Aortic smooth muscle cell (primary cell): Measurements from ENCODE around the gene UNC5A. TPM values are rescaled to one million over a fixed set of nuclear protein-coding genes. Genes with fewer than 3 reads are reported as not detected.

Source experiments
- total RNA-seq: library from RNA; depleted of rRNA; stranded (reverse); fragments of >200 nt; gene quantifications from 2 replicates; pipeline ENCODE4 v1.2.3, GENCODE V29; 2014

The UNC5A gene
- 0.12 and 0.40 TPM in 2 replicates for total RNA-seq

DNA sequence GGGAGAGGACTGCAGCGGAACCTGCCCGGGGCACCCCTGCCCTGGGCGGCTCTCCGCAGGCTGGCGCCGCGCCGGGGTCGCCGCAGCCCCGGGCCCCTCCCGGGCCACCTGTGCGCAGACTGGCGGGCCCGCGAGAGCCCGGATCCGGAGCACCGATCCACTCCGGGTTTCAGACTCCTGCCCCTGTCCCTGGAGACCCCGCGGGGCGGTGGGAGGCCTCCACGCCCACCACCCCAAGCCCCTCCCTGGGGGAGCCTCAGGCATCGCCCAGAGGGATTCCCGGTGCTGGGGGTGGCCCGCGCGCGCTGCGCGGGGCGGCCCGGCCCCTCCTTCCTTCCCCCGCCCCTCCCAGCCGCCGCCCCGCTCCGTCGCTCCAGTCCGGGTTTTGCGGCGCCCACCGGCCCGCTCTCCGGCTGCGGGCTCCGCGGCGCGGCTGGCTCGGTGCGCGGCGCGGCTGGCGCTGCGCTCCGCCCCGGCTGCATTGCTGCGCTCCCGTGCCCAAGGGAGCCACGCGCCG, at the start of gene UNC5A:
Gene UNC5A (plus strand): TSS at position 479 of the 517 bp plus-strand sequence. CDS start 192 bp downstream, outside the sequence.

DNA sequence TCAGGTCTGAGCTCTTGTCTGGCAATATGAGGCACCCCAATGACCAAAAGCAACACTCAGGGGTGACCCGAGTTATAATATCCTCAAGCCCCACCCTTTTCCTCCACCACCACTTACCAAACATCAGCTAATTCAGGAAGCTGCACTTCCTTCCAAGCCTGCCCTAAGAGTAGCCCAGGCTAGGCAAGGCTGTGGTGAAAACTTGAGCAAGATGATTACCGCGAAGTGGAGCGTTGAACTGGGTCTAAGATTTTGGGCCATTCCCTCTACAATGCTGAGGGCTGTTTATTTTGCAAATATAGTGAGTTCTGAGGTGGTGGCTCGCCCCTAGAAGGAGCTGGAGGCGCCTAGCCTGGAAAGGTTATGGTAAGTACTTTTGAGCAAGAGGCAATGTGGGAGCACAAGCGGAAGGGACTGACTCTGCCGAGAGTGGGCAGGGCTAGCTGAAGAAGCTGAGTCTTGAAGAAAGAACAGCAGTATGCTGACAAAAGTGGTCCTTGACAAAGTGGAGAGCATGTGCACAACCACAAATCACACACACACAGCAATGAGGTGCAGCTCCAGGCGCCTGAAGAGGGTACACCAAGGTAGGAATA, 89.0 kb downstream of the UNC5A start, which contains the start of gene HK3:
Gene HK3 (minus strand): TSS at position 51 of the 596 bp plus-strand sequence. CDS start 3,187 bp downstream, outside the sequence.

Other genes starting within 250 kb of the UNC5A start
- gene GPRIN1, start 200.4 kb upstream of the UNC5A start, total RNA-seq = 2.4 and 3.2 TPM in 2 replicates
- gene SNCB, start 180.0 kb upstream of the UNC5A start, total RNA-seq = 0.12 and 0.13 TPM in 2 replicates
- gene EIF4E1B, start 179.9 kb upstream of the UNC5A start, total RNA-seq = not detected in 2 replicates
- gene TSPAN17, start 163.1 kb upstream of the UNC5A start, total RNA-seq = 36.4 and 41.4 TPM in 2 replicates
- gene HK3, start 88.8 kb downstream of the UNC5A start, total RNA-seq = under 0.01 TPM in 1 of 2 replicates, not detected in the other
- gene UIMC1, start 196.2 kb downstream of the UNC5A start, total RNA-seq = 27.7 and 29.3 TPM in 2 replicates
- gene ZNF346, start 212.1 kb downstream of the UNC5A start, total RNA-seq = 12.6 and 16.4 TPM in 2 replicates